GM12875 (cell line): ENCODE data around the gene HMOX1.

ENCODE experiments used
- H3K4me3 ChIP-seq: one replicate; pipeline ENCODE4 v1.5.1; 2011; ENCODE audit warnings: low read depth, low read length, control low read depth
- TF ChIP-seq, protein P1 (sequence below): IDR thresholded peaks from 2 replicates; pipeline ENCODE4 v1.5.1; 2011; ENCODE audit warnings: low read depth, mild to moderate bottlenecking, control low read depth, inconsistent platforms, low read length, moderate library complexity, borderline replicate concordance; ENCODE audit not compliant: insufficient read depth

HMOX1 gene

DNA sequence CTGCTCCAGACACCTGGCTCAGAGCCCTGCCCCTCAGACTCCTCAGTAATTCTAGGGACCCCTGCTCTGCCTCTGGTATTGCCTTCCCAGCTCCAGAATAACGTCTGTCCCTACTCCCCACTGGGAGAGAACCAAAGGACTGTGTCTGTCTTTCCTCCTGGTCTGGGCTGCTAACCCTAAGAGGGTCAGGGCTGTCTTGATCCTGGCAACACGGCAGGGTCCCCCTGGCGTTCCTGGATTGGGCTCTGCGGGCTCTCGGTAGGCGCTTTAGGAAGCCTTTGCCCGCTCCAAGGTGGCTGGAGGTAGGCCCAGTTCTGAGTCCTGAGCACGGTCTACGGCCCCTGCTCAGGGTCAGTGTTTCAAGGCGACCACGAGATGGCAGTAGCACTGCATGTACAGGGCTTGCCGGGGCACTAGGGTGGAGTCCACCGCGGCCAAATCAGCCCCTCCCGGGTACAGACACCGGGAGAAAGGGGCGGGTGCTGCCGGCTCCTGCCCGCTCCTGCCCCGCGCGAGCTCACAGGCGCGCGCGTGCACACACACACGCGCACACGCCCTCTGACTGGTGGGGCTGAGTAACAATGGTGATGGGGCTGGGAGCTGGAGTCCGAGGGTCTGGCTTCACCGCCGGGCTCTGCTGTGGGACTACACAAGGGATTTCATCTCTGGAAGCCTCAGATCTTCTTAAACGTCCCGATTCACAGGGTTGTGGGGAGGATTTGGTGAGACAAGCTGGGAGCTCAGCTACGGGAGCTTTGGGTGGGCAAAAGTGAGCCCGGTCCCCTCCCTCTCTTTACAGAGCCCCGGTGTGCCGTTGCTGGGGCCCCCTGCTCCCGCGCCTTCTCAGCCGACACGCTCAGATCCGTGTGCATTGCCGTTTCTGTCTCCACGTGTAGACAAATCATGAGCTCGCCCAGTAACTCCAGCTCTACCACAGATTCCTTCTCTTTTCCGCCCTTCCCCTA lies 30.1 kb upstream of the HMOX1 start:
- TF ChIP-seq, protein P1, sequence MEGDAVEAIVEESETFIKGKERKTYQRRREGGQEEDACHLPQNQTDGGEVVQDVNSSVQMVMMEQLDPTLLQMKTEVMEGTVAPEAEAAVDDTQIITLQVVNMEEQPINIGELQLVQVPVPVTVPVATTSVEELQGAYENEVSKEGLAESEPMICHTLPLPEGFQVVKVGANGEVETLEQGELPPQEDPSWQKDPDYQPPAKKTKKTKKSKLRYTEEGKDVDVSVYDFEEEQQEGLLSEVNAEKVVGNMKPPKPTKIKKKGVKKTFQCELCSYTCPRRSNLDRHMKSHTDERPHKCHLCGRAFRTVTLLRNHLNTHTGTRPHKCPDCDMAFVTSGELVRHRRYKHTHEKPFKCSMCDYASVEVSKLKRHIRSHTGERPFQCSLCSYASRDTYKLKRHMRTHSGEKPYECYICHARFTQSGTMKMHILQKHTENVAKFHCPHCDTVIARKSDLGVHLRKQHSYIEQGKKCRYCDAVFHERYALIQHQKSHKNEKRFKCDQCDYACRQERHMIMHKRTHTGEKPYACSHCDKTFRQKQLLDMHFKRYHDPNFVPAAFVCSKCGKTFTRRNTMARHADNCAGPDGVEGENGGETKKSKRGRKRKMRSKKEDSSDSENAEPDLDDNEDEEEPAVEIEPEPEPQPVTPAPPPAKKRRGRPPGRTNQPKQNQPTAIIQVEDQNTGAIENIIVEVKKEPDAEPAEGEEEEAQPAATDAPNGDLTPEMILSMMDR = peak; percentile 85
- peak overlapping the region; percentile 58 for H3K4me3 ChIP-seq

DNA sequence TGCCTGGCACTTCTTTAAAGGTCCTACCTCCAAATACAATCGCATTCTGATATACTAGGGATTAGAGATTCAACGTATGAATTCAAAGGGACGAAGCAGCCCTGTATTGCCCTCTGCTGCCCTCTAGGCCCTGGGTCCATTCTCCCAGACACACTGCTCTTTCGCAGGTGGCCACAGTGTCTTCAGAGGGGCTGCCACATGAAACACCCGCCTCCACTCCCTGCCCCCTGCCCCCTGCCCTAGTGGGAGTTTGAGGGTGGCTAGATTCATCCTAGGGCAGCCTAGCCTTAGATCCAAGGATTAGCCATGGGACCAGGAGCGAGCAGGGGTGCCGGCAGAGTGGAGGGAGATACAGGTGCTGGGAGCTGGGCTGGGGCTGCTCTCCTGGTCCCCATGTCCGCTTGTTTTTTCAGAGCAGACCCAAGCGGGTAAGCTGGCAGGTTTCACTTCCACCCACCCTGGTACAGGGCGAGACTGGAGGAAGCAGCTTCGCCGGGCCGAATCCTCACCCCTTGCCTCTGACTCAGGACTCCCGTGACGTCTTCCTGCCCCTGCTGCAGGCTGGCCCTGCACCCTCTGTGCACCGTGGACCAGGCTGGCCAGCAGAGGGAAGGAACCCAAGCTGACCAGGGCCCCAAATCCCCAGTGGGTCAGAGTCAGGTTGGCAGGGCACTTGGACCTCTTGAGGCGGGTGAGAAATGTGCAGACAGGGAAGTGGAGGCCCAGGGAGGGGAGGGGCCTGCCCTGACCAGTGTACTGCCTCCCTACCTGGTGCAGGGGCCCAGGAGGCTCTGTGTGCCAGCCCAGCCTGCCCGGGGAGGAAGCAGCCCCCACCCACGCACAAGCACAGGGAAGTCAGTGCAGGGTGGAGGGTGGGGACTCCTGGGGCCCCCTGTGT lies 28.4 kb upstream of the HMOX1 start:
- TF ChIP-seq, protein P1 = peak; percentile 42
- no peak overlapping the region for H3K4me3 ChIP-seq

DNA sequence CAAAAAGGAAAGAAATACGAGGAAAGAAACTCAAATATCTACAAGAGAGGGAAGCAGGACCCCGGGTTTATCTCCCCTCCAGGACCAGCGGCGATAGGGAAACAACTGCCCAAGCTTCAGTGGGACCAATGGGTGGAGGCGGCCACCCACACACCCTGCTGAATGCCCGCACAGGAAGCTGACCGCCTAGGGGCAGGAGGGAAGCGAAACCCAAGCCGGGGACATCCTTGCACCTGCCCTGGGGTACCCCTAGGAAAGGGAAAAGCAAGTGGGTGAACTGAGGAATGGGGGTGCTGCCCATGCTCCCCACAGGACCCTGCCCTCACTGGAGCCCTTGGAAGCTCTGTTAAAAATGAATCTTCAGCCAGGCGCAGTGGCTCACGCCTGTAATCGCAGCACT lies 27.6 kb upstream of the HMOX1 start:
- no peak overlapping the region for H3K4me3 ChIP-seq
- TF ChIP-seq, protein P1 = no peak

DNA sequence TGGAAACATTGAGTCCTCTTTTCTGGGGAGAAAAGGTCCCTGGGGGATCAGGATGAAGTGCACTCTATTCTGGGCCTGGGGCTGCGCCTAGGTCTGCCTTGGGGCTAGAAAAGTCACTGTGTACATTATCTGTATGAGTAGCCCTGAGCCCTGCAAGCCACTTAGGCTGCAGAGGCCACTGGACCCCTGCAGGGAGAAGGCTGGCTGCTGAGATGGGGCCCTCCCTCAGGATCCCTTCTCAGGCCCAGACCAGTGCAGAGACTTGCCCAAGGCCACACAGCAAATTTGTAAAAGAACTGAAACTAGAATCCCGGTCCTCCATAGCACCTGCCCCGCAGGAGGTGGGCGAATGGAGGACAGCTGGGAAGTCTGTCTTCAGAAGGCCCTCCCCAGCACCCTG lies 26.8 kb upstream of the HMOX1 start:
- TF ChIP-seq, protein P1 = no peak
- H3K4me3 ChIP-seq = no peak overlapping the region

DNA sequence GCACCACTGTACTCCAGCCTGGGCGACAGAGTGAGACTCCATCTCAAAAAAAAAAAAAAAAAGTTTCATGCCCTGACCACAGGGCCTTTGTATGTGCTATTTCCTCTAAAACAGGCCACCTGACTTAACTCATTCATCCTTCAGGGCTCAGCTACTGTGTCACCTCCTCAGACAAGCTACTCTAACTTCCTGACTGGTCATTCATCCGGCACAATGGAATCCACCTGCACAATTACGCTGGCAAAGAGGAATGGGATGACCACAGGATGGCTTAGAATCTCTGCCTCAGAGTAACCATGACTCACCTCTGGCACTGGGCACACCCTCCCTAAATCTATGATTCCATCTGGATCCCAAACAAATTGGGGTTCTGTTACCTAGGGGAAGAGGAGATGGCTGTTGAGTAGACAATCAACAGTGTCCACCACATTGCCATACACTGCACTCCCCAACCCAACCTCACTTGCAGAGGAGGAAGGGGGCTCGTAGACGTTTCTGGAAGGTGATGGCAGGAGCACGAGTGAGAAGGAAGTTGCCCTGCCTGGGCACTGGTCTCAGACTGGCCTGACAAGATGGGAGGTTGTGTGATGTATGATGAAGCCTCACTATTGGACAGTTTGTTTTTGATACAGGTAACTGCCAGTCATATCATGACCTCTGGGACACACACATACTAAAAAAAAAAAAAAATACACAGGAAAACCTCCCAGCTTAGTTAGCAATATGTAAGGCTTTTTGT lies 22.8 kb upstream of the HMOX1 start:
- TF ChIP-seq, protein P1 = no peak
- H3K4me3 ChIP-seq = no peak overlapping the region

DNA sequence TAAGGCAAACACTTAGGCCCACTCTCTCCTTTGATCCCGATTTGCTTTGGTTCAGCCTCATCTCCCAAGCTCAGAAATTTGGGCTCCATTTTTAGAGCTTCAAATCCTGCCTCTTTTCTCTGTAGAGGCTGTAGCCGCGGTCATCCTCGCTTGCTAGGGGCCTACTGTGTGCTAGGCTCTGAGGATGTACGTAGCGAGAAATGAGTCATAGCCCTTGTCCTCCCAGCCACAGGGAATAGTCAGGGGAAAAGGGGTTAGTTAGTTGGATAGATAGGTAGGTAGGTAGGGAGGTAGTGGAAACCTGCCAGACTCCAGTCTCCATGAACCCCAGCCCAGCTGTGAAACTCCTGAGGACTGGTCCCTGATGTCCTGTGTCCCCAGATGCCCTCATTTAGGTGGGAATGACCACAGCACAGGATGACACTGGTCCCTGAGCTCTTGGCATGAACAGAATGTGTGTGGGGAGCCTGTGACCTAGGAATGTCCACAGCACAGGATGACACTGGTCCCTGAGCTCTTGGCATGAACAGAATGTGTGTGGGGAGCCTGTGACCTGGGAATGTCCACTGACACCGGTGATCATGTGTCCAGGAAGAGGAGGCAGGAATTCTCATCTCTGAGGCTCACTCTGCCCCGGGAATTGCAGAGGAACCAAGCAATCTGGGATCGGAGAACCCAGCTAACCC lies 21.4 kb upstream of the HMOX1 start:
- TF ChIP-seq, protein P1 = no peak
- no peak overlapping the region for H3K4me3 ChIP-seq
